Panc1 (cell line): ENCODE measurements around the gene MEGF8. TPM values are rescaled to one million over a fixed set of nuclear protein-coding genes. Genes with fewer than 3 reads are reported as not detected.
A peak's percentile ranks its signal among the peaks of the same experiment; 100 is the strongest.

Source experiments
- ATAC-seq: fragments of 200-7000 bp; cut with Tn5 transposase; 2 replicates; pipeline ENCODE4 v1.9.1; 2020; ENCODE audit warnings: mild to moderate bottlenecking, moderate library complexity
- BruUV-seq: library from RNA; stranded (reverse); fragments of 400-500 nt; replicated peaks from 2 replicates; lab custom pipeline; 2021; lab: Mats Ljungman, UMichigan
- CTCF ChIA-PET: fragments of 300-600 bp; sonication (Branson Sonifier 250); formaldehyde crosslinking; loops from one replicate; lab custom pipeline; 2022; ENCODE audit warnings: antibody characterized with exemption; lab: Charles Lee
- POLR2A ChIA-PET: fragments of 300-600 bp; sonication (Branson Sonifier 250); formaldehyde crosslinking; loops from one replicate; lab custom pipeline; 2022; ENCODE audit warnings: antibody characterized with exemption; lab: Charles Lee
- DNase-seq: peaks from one replicate; pipeline ENCODE4 v3.0.0-alpha.2; 2010; ENCODE audit warnings: low read depth, low spot score
- H3K27ac ChIP-seq: 2 replicates; pipeline ENCODE4 v1.5.1; 2011; ENCODE audit warnings: mild to moderate bottlenecking, low read length, inconsistent platforms
- H3K27me3 ChIP-seq: fragments of 200-500 bp; sonication (Bioruptor generic); 2 replicates; pipeline ENCODE4 v1.6.0; 2014; ENCODE audit warnings: low read length, inconsistent platforms; ENCODE audit not compliant: control insufficient read depth, insufficient read depth
- H3K36me3 ChIP-seq: fragments of 200-500 bp; sonication (Bioruptor generic); 2 replicates; pipeline ENCODE4 v1.5.1; 2014; ENCODE audit warnings: inconsistent platforms, mild to moderate bottlenecking, low read length, moderate library complexity; ENCODE audit not compliant: control insufficient read depth, insufficient read depth
- H3K4me1 ChIP-seq: 2 replicates; pipeline ENCODE4 v1.5.1; 2011; ENCODE audit warnings: inconsistent platforms, mild to moderate bottlenecking, low read length, moderate library complexity; ENCODE audit not compliant: control insufficient read depth, insufficient read depth
- H3K4me3 ChIP-seq, 2 experiments: 2 replicates each; pipeline ENCODE4 v1.5.1; 2011 to 2012; ENCODE audit warnings: low read depth in 2 of 2, low read length in 2 of 2, mild to moderate bottlenecking in 2 of 2, inconsistent platforms in 1 of 2, moderate library complexity in 1 of 2
- H3K9me3 ChIP-seq: fragments of 200-500 bp; sonication (Bioruptor generic); 2 replicates; pipeline ENCODE4 v1.5.1; 2014; ENCODE audit warnings: low read depth, mild to moderate bottlenecking, inconsistent platforms, low read length, moderate library complexity; ENCODE audit not compliant: control insufficient read depth, insufficient read depth
- CTCF ChIP-seq: fragments of 450-650 bp; IDR thresholded peaks from 2 replicates; pipeline ENCODE4 v1.5.1; 2017; ENCODE audit warnings: mild to moderate bottlenecking
- POLR2AphosphoS5 ChIP-seq: IDR thresholded peaks from 2 replicates; pipeline ENCODE4 v1.6.1; 2012; ENCODE audit warnings: mild to moderate bottlenecking, low read depth, low read length, moderate library complexity
- REST ChIP-seq, 2 experiments: IDR thresholded peaks; 2 replicates each; pipeline ENCODE4 v1.6.1; 2011 to 2012; ENCODE audit warnings: low read depth in 2 of 2, control low read depth in 1 of 2, low read length in 1 of 2, mild to moderate bottlenecking in 1 of 2, moderate library complexity in 1 of 2; ENCODE audit not compliant: insufficient read depth in 1 of 2
- SIN3A ChIP-seq: IDR thresholded peaks from 2 replicates; pipeline ENCODE4 v1.6.1; 2012; ENCODE audit warnings: low read depth, mild to moderate bottlenecking, low read length, moderate library complexity, borderline replicate concordance; ENCODE audit not compliant: insufficient read depth
- TCF7L2 ChIP-seq: IDR thresholded peaks from 2 replicates; pipeline ENCODE4 v1.6.1; 2011; ENCODE audit warnings: mild to moderate bottlenecking, low read depth, low read length, inconsistent platforms
- in situ Hi-C: cut with HindIII; loops from 2 replicates; pipeline ENCODE4 v1.10.0; 2016; ENCODE audit warnings: low sequenced_read_pairs, low pct_unique_long_range_greater_than_20kb
- intact Hi-C: fragments of 100-400 bp; cut with micrococcal nuclease; formaldehyde crosslinking; loops from one replicate; pipeline ENCODE4 v1.10.0; 2022; ENCODE audit not compliant: unreplicated experiment
- total RNA-seq: library from RNA; stranded (reverse); gene quantifications from one replicate; pipeline ENCODE4 v1.2.1, GENCODE V29; 2021; ENCODE audit not compliant: unreplicated experiment

MEGF8 gene
- total RNA-seq, 1 experiment from 2014 or later: 14.2 TPM

GRCh38 chr19:42276821-42277220 lies 48.6 kb upstream of the MEGF8 start:
- no peak overlapping the region for H3K4me3 ChIP-seq
- intact Hi-C loops (no loop called here), in situ Hi-C loops (no loop called here)
- ChIA-PET CTCF (no interaction called here), POLR2A (no interaction called here)
- no peak overlapping the region for H3K27ac ChIP-seq
- no TSS peak for BruUV-seq
- no peaks in the 10 kb centered on the region for H3K9me3 ChIP-seq
- H3K4me1 ChIP-seq: peaks cover 26% of the 10 kb centered on the region
- ATAC-seq (no peak), DNase-seq (no peak)
- no peaks in the 10 kb centered on the region for H3K36me3 ChIP-seq
- no peak for TF ChIP-seq SIN3A
- TF ChIP-seq TCF7L2: no peak
- TF ChIP-seq CTCF: no peak
- no peak for TF ChIP-seq REST (IDR thresholded peaks at IDR 0.05; ENCODE audit: insufficient read depth in 1 of 2, low read depth in 2 of 2, low read length in 1 of 2)
- no peak for TF ChIP-seq POLR2AphosphoS5
- H3K27me3 ChIP-seq: no peaks in the 10 kb centered on the region

- TF ChIP-seq POLR2AphosphoS5: no peak
- TF ChIP-seq SIN3A: no peak
- TF ChIP-seq CTCF: no peak
- TF ChIP-seq REST (IDR thresholded peaks at IDR 0.05; ENCODE audit: insufficient read depth in 1 of 2, low read depth in 2 of 2, low read length in 1 of 2): no peak
- TF ChIP-seq TCF7L2: no peak
- in situ Hi-C loops (no loop called here), intact Hi-C loops (no loop called here)
- CTCF ChIA-PET: no interaction called here
- H3K4me1 ChIP-seq: peaks cover 35% of the 10 kb centered on the region
- POLR2A ChIA-PET: no interaction called here
- no peak for ATAC-seq
- no peak for DNase-seq
- H3K27ac ChIP-seq: 0 out of 2 replicates have a peak overlapping the region, but pooled peaks have one; percentile 39
- no peak overlapping the region for H3K4me3 ChIP-seq
- no peaks in the 10 kb centered on the region for H3K9me3 ChIP-seq
- no peaks in the 10 kb centered on the region for H3K36me3 ChIP-seq
- no peaks in the 10 kb centered on the region for H3K27me3 ChIP-seq
- no TSS peak for BruUV-seq
Observed at GRCh38 chr19:42277821-42278451, 47.5 kb upstream of the MEGF8 start.
